ENCODE measurements around the gene TICRR. TPM values are rescaled to one million over a fixed set of nuclear protein-coding genes. Genes with fewer than 3 reads are reported as not detected.
A peak's percentile ranks its signal among the peaks of the same experiment; 100 is the strongest.

TICRR gene
- polyA plus RNA-seq, 2 of the 4 experiments (the other 2 are of a cell fraction): 7.8 to 11.6 TPM

DNA sequence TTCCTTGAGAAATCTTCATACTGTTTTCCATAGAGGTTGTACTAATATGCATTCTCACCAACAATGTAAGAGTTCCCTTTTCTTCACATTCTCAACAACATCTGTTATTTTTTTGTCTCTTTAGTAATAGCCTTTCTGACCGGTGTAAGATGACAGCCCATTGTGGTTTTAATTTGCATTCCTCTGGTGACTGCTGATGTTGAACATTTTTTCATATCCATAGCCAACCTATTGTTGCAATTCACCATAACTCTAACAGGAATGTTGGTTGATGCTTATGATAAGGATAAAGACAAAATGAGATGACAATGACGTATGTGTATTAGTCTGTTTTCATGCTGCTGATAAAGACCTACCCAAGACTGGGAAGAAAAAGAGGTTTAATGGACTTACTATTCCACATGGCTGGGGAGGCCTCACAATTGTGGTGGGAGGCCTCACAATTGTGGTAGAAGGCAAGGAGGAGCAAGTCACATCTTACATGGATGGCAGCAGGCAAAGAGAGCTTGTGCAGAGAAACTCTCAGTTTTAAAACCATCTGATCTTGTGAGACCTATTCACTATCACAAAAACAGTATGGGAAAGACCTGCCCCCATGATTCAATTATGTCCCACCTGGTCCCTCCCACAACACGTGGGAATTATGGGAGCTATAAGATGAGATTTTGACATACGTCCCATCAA is 41.3 kb upstream of the TICRR start:
- ATAC-seq: no peak
- Histone ChIP-seq H3K4me2 (no peak overlapping the region), H3K9me3 (peaks cover 13% of the 10 kb centered on the region), H3K4me3 (no peak overlapping the region), H3K27ac (no peak overlapping the region), H3K4me1 (no peaks in the 10 kb centered on the region)
- ChIA-PET POLR2A (no interaction called here), CTCF (interaction anchor here (0.9 to 1.5 kb wide), 2 partner anchors 11 to 117 kb away, joined by 3 to 4 read pairs; no protein-coding TSS in a partner anchor)
- peak; percentile 87 for FAIRE-seq
- no peak for DNase-seq (ENCODE audit: low read depth in 1 of 2, low spot score in 1 of 2)
- WGBS (ENCODE audit: missing lambda C conversion rate): 59% methylated on average over 4 of the region's 4 CpGs
- TF ChIP-seq, protein P1, sequence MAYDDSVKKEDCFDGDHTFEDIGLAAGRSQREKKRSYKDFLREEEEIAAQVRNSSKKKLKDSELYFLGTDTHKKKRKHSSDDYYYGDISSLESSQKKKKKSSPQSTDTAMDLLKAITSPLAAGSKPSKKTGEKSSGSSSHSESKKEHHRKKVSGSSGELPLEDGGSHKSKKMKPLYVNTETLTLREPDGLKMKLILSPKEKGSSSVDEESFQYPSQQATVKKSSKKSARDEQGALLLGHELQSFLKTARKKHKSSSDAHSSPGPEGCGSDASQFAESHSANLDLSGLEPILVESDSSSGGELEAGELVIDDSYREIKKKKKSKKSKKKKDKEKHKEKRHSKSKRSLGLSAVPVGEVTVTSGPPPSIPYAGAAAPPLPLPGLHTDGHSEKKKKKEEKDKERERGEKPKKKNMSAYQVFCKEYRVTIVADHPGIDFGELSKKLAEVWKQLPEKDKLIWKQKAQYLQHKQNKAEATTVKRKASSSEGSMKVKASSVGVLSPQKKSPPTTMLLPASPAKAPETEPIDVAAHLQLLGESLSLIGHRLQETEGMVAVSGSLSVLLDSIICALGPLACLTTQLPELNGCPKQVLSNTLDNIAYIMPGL (CRISPR knock-in tag; IDR thresholded peaks at IDR 0.05; ENCODE audit: borderline replicate concordance): no peak
- no peak for TF ChIP-seq GATA3 (IDR thresholded peaks at IDR 0.05; ENCODE audit: borderline replicate concordance)
- TF ChIP-seq RFX5 (IDR thresholded peaks at IDR 0.05): no peak
- no peak for TF ChIP-seq NFE2L2 (conservative IDR thresholded peaks at IDR 0.05; ENCODE audit: low read length)
- no peak for TF ChIP-seq CEBPB (IDR thresholded peaks at IDR 0.05)
- TF ChIP-seq FOSB (CRISPR knock-in tag; IDR thresholded peaks at IDR 0.05): no peak
- TF ChIP-seq HOXB13 (CRISPR knock-in tag; IDR thresholded peaks at IDR 0.05; ENCODE audit: low read depth): no peak
- no peak for TF ChIP-seq ATOH8 (CRISPR knock-in tag; IDR thresholded peaks at IDR 0.05; ENCODE audit: low read depth)
- TF ChIP-seq CTCF (IDR thresholded peaks at IDR 0.05): no peak
- TF ChIP-seq POLR2A (IDR thresholded peaks at IDR 0.05; ENCODE audit: low read length): no peak
- TF ChIP-seq CBX2 (IDR thresholded peaks at IDR 0.05; ENCODE audit: borderline replicate concordance, low read depth): no peak
- TF ChIP-seq FOSL2 (IDR thresholded peaks at IDR 0.05): no peak
- TF ChIP-seq FOSL2 (CRISPR knock-in tag; IDR thresholded peaks at IDR 0.05): no peak
- TF ChIP-seq, protein P2, sequence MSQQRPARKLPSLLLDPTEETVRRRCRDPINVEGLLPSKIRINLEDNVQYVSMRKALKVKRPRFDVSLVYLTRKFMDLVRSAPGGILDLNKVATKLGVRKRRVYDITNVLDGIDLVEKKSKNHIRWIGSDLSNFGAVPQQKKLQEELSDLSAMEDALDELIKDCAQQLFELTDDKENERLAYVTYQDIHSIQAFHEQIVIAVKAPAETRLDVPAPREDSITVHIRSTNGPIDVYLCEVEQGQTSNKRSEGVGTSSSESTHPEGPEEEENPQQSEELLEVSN (IDR thresholded peaks at IDR 0.05; ENCODE audit: borderline replicate concordance, low read depth): no peak
- TF ChIP-seq CHD4 (IDR thresholded peaks at IDR 0.05; ENCODE audit: borderline replicate concordance): no peak
- no peak for TF ChIP-seq KDM5A (IDR thresholded peaks at IDR 0.05)
- no peak for TF ChIP-seq NR3C1 (IDR thresholded peaks at IDR 0.05)

DNA sequence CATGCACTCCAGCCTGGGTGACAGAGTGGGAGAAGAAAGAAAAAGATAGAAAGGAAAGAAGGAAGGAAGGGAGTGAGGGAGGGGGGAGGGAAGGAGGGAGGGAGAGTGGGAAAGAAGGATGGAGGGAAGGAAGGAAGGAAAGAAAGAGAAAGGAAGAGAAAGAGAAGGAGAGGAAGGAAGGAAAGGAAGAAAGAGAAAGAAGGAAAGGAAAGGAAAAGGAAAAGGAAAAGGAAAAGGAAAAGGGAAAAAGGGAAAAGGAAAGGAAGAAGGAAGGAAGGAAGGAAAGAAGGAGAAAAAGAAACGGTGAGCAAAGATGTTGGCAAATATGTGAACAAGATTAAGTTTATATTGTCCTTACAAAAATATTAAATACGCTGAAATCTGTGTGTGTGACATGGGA is 36.2 kb upstream of the TICRR start:
- WGBS (ENCODE audit: missing lambda C conversion rate): 31% methylated on average over 2 of the region's 2 CpGs
- Histone ChIP-seq H3K27ac (no peak overlapping the region), H3K4me2 (no peak overlapping the region), H3K9me3 (peaks cover 16% of the 10 kb centered on the region), H3K4me1 (no peaks in the 10 kb centered on the region), H3K4me3 (no peak overlapping the region)
- POLR2A ChIA-PET: no interaction called here
- DNase-seq (ENCODE audit: low read depth in 1 of 2, low spot score in 1 of 2) (no peak), ATAC-seq (no peak), FAIRE-seq (peak; percentile 68)
- CTCF ChIA-PET: interaction anchor here (0.6 to 1.8 kb wide), 5 partner anchors 14 to 183 kb away, joined by 3 to 6 read pairs (median 3); no protein-coding TSS in a partner anchor
- no peak for TF ChIP-seq FOXS1 (CRISPR knock-in tag; IDR thresholded peaks at IDR 0.05)
- no peak for TF ChIP-seq ATOH8 (CRISPR knock-in tag; IDR thresholded peaks at IDR 0.05; ENCODE audit: low read depth)
- no peak for TF ChIP-seq TP53 (CRISPR knock-in tag; IDR thresholded peaks at IDR 0.05)
- TF ChIP-seq NFE2L2 (conservative IDR thresholded peaks at IDR 0.05; ENCODE audit: low read length): no peak
- TF ChIP-seq HOXB13 (CRISPR knock-in tag; IDR thresholded peaks at IDR 0.05; ENCODE audit: low read depth): no peak
- TF ChIP-seq RNF2 (IDR thresholded peaks at IDR 0.05; ENCODE audit: borderline replicate concordance, low read depth): no peak
- TF ChIP-seq HES2 (IDR thresholded peaks at IDR 0.05): no peak
- TF ChIP-seq CEBPB (IDR thresholded peaks at IDR 0.05): no peak
- TF ChIP-seq SREBF2 (IDR thresholded peaks at IDR 0.05): no peak
- TF ChIP-seq CBX2 (IDR thresholded peaks at IDR 0.05; ENCODE audit: borderline replicate concordance, low read depth): no peak
- TF ChIP-seq MAFK (IDR thresholded peaks at IDR 0.05; ENCODE audit: partially characterized antibody): no peak
- no peak for TF ChIP-seq HOXB5 (CRISPR knock-in tag; IDR thresholded peaks at IDR 0.05)
